OCI-LY7 (cell line): ENCODE results near the gene DMRT1. TPM values are rescaled to one million over a fixed set of nuclear protein-coding genes. Genes with fewer than 3 reads are reported as not detected.

Experiments used
- BruUV-seq: library from RNA; stranded (reverse); fragments of 400-500 nt; replicated peaks from 2 replicates; lab custom pipeline; 2021; lab: Mats Ljungman, UMichigan
- CTCF ChIA-PET: fragments of 300-600 bp; sonication (Branson Sonifier 250); formaldehyde crosslinking; loops from one replicate; lab custom pipeline; 2022; ENCODE audit warnings: antibody characterized with exemption; ENCODE audit not compliant: unreplicated experiment; lab: Charles Lee
- POLR2A ChIA-PET: fragments of 300-600 bp; sonication (Branson Sonifier 250); formaldehyde crosslinking; loops from one replicate; lab custom pipeline; 2022; ENCODE audit warnings: antibody characterized with exemption; lab: Charles Lee
- DNase-seq: peaks from one replicate; pipeline ENCODE4 v3.0.0-alpha.2; 2015; ENCODE audit warnings: low spot score
- H2AFZ ChIP-seq: fragments of 200-600 bp; sonication (generic), shearing (Covaris generic); 2 replicates; pipeline ENCODE4 v1.6.1; 2014; ENCODE audit warnings: mild to moderate bottlenecking, antibody characterized with exemption, low read length, moderate library complexity
- H3K27ac ChIP-seq: fragments of 200-600 bp; sonication (generic); 2 replicates; pipeline ENCODE4 v1.5.1; 2014; ENCODE audit warnings: mixed run types, low read depth, mild to moderate bottlenecking, moderate library complexity, low read length, inconsistent platforms; ENCODE audit not compliant: poor library complexity, severe bottlenecking
- H3K36me3 ChIP-seq: fragments of 200-600 bp; sonication (generic); 2 replicates; pipeline ENCODE4 v1.6.1; 2014; ENCODE audit warnings: mild to moderate bottlenecking, antibody characterized with exemption, low read length, moderate library complexity, mixed read lengths; ENCODE audit not compliant: insufficient read depth
- H3K4me1 ChIP-seq: fragments of 200-600 bp; sonication (generic); 2 replicates; pipeline ENCODE4 v1.5.1; 2014; ENCODE audit warnings: mild to moderate bottlenecking, low read length; ENCODE audit not compliant: insufficient read depth, poor library complexity, severe bottlenecking
- H3K4me2 ChIP-seq: fragments of 200-600 bp; sonication (generic); 2 replicates; pipeline ENCODE4 v1.6.1; 2014; ENCODE audit warnings: mild to moderate bottlenecking, low read length
- H3K4me3 ChIP-seq: fragments of 200-600 bp; sonication (generic); 2 replicates; pipeline ENCODE4 v1.5.1; 2014; ENCODE audit warnings: mild to moderate bottlenecking, low read depth, low read length; ENCODE audit not compliant: poor library complexity, severe bottlenecking
- H3K79me2 ChIP-seq: fragments of 200-600 bp; sonication (generic); 2 replicates; pipeline ENCODE4 v1.6.1; 2016; ENCODE audit warnings: low read depth, mild to moderate bottlenecking, low read length, moderate library complexity, mixed read lengths; ENCODE audit not compliant: insufficient read depth
- H3K9me2 ChIP-seq: fragments of 200-600 bp; sonication (generic); 2 replicates; pipeline ENCODE4 v1.6.1; 2016; ENCODE audit warnings: mild to moderate bottlenecking, low read length, mixed read lengths; ENCODE audit not compliant: insufficient read depth
- H3K9me3 ChIP-seq: fragments of 200-600 bp; sonication (generic); 2 replicates; pipeline ENCODE4 v1.6.1; 2014; ENCODE audit warnings: mild to moderate bottlenecking, mixed run types, low read length, mixed read lengths
- H4K20me1 ChIP-seq: fragments of 200-600 bp; sonication (generic); 2 replicates; pipeline ENCODE4 v1.6.1; 2014; ENCODE audit warnings: mild to moderate bottlenecking, antibody characterized with exemption, low read length, moderate library complexity, mixed read lengths; ENCODE audit not compliant: insufficient read depth
- CTCF ChIP-seq: fragments of 200-600 bp; sonication (generic); conservative IDR thresholded peaks from 2 replicates; pipeline ENCODE4 v1.5.1; 2014; ENCODE audit warnings: mild to moderate bottlenecking, antibody characterized with exemption, low read length, moderate library complexity, mixed read lengths
- EZH2phosphoT487 ChIP-seq: fragments of 200-600 bp; sonication (generic); IDR thresholded peaks from 2 replicates; pipeline ENCODE4 v1.6.1; 2018; ENCODE audit warnings: low read depth, borderline replicate concordance, mild to moderate bottlenecking, mixed run types, antibody characterized with exemption, low read length, moderate library complexity, mixed read lengths
- intact Hi-C: fragments of 100-400 bp; cut with micrococcal nuclease; formaldehyde crosslinking; loops from one replicate; pipeline ENCODE4 v1.10.0; 2022; ENCODE audit not compliant: unreplicated experiment
- total RNA-seq, 2 experiments: library from RNA; depleted of rRNA in 1 of 2; stranded (reverse); fragments of >200 nt in 1 of 2; shearing (Covaris generic) in 1 of 2; gene quantifications; 2 replicates each; pipeline ENCODE4 v1.2.3, GENCODE V29; 2014 to 2022

DMRT1 gene
- total RNA-seq, 2 experiments from 2014 or later, result not detected

DNA sequence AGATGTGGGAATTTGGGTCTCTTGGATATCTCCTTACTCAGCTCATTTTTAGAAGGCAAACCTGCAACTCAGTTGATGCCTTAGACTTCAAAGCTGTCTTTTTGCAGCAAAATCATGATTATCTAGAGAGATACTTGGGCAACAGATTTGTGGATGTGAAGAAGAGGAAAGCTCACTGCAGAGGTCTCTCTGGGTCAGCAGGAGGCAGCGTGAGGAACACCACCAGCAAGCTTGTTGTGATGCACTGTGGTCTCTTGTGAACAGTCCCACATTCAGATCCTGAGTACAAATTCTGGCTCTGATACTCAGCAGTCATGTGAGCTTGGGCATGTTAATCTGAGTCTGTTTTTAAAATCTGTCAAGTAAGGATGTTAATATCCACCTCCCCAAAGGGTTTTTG is 108.6 kb downstream of the DMRT1 start:
- Histone ChIP-seq H4K20me1 (no peaks in the 10 kb centered on the region), H3K4me3 (no peak overlapping the region), H3K79me2 (no peaks in the 10 kb centered on the region), H3K4me2 (no peak overlapping the region), H3K36me3 (no peaks in the 10 kb centered on the region), H3K9me2 (no peaks in the 10 kb centered on the region), H3K27ac (no peak overlapping the region), H3K9me3 (no peaks in the 10 kb centered on the region), H3K4me1 (no peaks in the 10 kb centered on the region), H2AFZ (no peak overlapping the region)
- no TSS peak for BruUV-seq
- CTCF ChIA-PET, result no interaction called here
- no peak for DNase-seq
- POLR2A ChIA-PET, result no interaction called here
- intact Hi-C loops, result no loop called here
- TF ChIP-seq EZH2phosphoT487 (no peak), CTCF (no peak)

DNA sequence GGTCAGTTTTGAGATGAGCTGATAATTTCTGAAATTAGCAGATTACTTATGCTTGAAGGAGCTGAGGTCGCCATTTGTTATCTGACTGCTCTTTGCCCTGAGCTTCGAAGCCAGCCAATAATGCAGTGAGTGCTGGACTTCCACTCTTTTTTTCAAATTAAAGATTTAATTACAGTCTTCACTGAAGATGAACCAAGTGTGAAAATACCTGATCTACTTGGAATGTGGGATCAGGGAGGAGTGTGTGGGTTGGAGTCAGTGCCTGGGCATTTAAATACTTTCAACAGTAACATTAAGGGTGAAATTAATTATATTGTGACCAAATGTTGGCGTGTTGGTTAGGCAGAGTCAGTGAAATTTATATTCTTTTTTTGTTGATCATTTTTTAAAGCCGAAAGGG is 111.0 kb downstream of the DMRT1 start:
- no peaks in the 10 kb centered on the region for H3K36me3 ChIP-seq
- H3K4me2 ChIP-seq, result no peak overlapping the region
- no TSS peak for BruUV-seq
- H3K4me1 ChIP-seq, result no peaks in the 10 kb centered on the region
- H4K20me1 ChIP-seq, result no peaks in the 10 kb centered on the region
- H3K9me3 ChIP-seq, result no peaks in the 10 kb centered on the region
- H3K4me3 ChIP-seq, result no peak overlapping the region
- no peak overlapping the region for H2AFZ ChIP-seq
- no peaks in the 10 kb centered on the region for H3K9me2 ChIP-seq
- no peak for DNase-seq
- no peaks in the 10 kb centered on the region for H3K79me2 ChIP-seq
- TF ChIP-seq CTCF (no peak), EZH2phosphoT487 (no peak)
- POLR2A ChIA-PET, result interaction anchor here (0.6 to 1.4 kb wide), 2 partner anchors 10 to 1082 kb away, joined by 3 read pairs; no protein-coding TSS in a partner anchor
- H3K27ac ChIP-seq, result no peak overlapping the region
- intact Hi-C loops, result no loop called here
- CTCF ChIA-PET, result no interaction called here

DNA sequence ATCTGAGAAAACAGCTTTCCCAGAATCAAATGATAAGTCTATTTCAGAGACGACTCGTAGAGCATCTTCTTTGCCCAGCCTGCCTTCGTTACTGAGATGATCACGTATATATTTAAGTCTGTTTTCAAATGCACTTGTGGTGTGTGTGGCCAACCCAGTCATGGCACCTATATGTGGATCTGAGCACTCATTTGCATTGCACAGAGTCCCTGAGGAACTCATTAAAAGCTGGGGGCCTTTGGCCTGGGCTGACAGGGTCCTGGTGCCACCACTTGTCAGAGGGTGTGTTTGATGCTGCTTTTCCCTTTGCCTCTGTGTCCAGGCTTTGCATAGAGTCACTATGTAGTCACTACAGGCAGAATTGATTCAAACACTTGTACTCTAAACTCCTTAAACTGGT is 117.6 kb downstream of the DMRT1 start:
- no peaks in the 10 kb centered on the region for H3K9me2 ChIP-seq
- H3K36me3 ChIP-seq, result no peaks in the 10 kb centered on the region
- intact Hi-C loops, result no loop called here
- H2AFZ ChIP-seq, result no peak overlapping the region
- H3K4me1 ChIP-seq, result no peaks in the 10 kb centered on the region
- H4K20me1 ChIP-seq, result no peaks in the 10 kb centered on the region
- no peak overlapping the region for H3K4me2 ChIP-seq
- DNase-seq, result no peak
- CTCF ChIA-PET, result no interaction called here
- TF ChIP-seq CTCF (no peak), EZH2phosphoT487 (no peak)
- no peaks in the 10 kb centered on the region for H3K9me3 ChIP-seq
- BruUV-seq, result no TSS peak
- POLR2A ChIA-PET, result no interaction called here
- H3K79me2 ChIP-seq, result no peaks in the 10 kb centered on the region
- H3K4me3 ChIP-seq, result no peak overlapping the region
- H3K27ac ChIP-seq, result no peak overlapping the region
